Activated CD4-positive, CD25-positive, alpha-beta regulatory T cell (primary cell): ENCODE measurements around the gene RPS6KA5.
"Not testable (repeated sequence)": the region's sequence is repeated elsewhere in the genome, so short reads cannot be mapped to it uniquely, and the experiment has no call there.

Source experiments
- DNase-seq, 4 experiments: peaks; one replicate each; lab custom pipeline; 2025; lab: John Stamatoyannopoulos, UW

Gene RPS6KA5

DNA sequence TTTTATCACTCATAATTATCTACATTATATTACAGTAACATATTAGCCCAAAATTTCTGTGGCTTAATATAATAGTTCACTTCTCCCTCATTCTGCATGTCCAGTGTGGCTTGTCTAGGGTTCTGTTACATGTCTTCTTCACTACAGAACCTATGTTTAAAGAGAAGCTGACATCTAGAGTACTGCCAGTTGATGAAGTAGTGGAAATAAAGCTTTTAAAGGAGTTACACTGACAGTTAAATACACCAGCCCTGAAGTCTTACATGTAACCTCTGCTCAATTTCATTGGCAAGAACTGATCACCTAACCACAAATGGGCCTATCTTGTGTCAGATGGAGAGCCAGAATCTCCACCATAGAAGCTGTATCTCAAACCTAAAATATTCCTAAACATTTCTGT, 32.9 kb downstream of the RPS6KA5 start:
- DNase-seq, result no peak

GRCh38 chr14:91022622-91023028, 37.8 kb downstream of the RPS6KA5 start:
- not testable (repeated sequence) for DNase-seq

DNA sequence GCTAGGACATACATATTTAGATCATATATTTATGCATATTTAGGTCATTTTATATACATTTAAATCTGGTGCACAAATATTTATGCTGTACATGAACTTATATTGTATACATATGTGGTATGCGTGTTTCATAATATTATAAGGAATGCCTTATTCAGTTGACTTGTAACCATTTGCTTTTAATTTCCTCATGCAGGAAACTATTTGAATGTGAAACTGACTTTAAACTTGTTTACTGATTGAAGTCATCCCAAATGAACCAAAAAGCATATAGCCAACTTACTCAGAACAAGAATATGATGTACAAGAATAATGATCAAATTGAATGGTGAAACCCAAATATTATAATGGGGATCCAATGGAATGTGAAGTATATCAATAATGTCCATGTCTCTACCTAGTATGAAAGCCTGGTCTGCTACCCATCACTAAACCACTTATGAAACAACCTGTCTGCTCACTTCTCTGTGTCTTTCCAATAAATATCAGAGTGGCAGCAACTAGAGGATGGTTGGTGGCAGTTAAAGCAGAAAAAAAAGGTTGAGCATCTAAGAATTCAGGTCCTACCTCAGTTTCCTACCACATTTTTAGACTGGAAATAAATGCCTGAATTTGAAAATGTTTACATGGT, 38.3 kb downstream of the RPS6KA5 start:
- no peak for DNase-seq

DNA sequence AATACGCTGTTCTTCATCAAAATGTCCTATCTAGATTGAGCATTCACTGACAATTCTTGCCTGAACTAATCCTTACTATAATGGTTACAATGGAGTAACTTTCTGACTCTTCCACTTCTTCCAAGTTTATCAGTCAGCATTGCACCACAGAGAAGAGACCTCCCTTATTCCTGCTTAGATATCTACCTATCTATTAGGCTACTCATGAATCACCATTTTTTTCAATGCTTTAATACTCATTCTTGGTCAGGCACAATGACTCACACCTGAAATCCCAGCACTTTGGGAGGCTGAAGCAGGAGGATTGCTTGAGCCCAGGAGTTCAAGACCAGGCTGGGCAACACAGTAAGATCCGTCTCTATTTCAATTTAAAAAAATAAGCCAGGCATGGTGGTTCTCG, 39.3 kb downstream of the RPS6KA5 start:
- DNase-seq, result no peak

GRCh38 chr14:91019673-91020072, 40.8 kb downstream of the RPS6KA5 start:
- DNase-seq, result no peak

DNA sequence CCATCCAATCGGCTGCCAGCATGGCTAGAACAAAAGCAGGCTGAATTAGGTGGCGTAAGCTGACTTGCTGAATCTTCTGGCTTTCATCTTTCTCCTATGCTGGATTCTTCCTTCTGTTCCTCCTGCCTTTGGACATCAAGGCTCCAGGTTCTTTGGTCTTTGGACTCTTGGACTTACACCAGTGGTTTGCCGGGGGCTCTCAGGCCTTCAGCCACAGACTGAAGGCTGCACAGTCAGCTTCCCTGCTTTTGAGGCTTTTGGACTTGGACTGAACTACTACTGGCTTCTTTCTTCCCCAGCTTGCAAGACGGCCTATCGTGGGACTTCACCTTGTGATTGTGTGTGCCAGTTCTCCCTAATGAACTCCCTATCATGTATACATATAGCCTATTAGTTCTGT, 42.0 kb downstream of the RPS6KA5 start:
- no peak for DNase-seq

DNA sequence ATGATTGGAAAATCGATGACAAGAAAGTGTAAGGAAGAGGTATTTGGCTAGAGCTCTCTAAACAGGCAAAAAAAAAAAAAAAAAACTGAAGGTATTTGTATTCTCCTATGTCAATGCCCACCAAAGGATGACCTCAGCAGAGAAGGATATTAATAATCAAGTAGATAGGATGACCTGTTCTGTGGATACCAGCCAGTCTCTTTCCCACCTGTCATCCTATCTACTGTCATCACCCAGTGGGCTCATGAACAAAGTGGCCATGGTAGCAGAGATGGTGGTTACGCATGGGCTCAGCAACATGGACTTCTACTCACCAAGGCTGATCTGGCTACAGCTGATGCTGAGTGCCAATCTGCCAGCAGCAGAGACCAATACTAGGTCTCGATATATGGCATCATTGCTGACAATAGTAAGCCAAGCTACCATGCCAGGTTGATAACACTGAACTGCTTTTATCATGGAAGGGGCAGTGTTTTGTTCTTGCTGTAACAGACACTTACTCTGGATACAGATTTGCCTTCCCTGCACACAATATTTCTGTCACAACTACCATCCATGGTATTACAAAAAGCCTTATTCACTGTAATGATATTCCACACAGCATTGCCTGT, 43.5 kb downstream of the RPS6KA5 start:
- no peak for DNase-seq

GRCh38 chr14:91015435-91015834, 45.0 kb downstream of the RPS6KA5 start:
- no peak for DNase-seq

DNA sequence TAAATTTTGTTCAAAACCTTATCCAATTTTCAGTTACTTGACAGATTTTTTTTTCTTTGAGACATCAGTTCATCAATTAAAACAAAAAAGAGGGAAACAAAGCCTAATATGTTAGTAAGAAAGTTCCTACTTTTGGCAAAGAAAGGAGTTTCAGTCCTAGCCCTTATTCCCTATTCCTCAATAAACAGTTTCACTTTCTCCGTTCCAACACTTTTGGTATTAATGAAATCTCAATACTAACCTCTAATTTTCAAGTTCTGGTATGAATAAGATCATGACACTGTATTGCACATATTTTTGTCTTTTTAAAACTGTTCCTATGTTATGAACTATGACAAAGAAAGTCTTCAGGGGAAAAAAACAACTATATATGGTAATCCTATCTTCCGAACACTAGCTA, 48.4 kb downstream of the RPS6KA5 start:
- DNase-seq, result no peak

DNA sequence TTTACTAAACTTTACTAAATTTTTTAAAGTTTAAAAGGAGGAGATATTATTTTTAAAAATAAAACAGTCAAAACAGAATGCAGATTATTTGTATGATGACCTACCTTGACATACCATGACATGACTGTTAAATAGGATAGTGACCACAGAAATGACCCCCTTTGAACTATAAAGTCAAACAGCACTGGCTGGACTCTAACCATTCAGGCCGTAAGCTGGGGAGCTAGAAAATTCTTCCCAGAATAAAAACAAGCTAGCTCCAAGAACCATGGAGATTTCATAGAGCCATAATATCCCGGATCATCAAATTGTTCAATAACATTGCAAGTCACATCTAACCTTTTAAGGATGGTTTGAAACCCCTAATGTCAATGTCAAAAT, 50.3 kb downstream of the RPS6KA5 start:
- DNase-seq, result no peak

DNA sequence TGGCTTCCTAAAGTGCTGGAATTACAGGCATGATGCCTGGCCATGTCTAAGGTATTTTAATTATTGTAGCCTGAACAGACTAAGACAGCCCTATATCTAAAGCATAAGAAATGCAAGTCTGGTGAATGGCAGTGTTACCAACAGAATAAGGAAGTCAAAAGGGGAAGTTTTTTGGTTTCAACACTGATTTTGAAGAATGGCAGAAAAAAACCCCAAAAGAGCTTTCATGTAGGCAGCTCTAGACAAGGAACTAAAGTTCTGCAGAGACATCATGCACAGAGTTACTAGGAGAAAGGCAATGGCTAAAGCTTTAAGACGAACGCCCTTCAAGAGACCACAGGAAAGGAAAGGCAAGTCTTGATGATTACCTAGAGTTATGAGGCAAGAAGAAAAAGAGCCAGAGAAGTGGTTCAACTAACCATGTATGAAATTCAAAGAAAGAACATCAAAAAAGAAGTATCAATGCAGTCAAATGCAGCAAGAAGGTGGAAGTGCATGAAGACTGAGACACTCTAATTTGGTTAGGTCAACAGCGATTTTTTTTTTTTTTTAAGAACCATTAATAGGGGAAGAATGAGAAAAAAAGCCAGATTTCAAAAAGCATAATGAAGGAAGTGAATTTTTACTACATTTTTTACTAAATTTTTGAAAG, 50.8 kb downstream of the RPS6KA5 start:
- no peak for DNase-seq

DNA sequence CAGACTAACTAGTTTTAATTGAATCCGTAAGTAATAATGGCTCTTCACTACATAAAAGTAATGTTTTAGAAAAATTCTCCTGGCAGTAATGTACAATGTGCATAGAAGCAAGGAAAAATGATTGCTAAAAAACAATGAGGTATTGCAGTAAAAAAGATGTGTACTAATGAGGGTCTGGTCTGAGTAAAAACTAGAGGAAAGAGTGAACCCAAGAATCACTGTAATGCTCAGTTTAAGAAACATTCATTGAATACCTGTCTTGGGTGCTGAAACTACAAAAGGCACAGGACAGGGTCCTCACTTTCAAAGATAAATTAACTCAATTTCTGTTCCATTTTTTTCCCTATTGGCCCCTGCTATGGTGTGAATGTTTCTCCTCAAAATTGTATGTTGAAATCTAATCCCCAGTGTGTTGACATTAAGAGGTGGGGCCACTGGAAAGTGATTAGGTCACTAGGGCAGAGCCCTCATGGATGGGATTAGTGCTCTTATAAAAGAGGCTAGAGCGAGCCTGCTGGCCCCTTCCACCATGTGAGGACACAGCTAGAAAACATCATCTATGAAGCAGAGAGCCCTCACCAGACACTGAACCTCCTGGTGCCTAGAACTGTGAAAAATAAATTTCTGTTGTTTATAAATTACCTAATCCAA, 51.6 kb downstream of the RPS6KA5 start:
- no peak for DNase-seq

GRCh38 chr14:91005716-91006115, 54.7 kb downstream of the RPS6KA5 start:
- DNase-seq, result no peak

- DNase-seq, result no peak
Measured at GRCh38 chr14:91004987-91005386, 55.5 kb downstream of the RPS6KA5 start.

DNA sequence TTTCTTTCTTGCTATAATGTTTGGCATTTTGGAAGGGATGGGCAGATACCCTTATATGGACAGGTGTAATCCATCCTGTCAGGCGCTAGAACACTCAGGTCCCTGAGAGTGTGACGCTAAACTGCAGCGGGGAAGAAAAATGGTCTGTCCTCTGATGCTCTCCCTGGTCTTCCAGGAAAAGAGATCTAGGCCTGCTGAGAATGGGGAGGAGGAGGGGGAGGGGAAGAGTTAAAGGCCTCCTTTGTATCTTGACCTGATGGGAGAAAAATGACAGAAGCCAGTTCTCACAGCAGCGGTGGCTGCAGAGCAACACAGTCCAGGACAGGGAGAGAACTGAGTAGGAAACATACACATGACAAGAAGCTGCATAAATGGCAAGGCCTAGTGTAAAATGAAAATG, 61.1 kb downstream of the RPS6KA5 start:
- DNase-seq, result no peak

- DNase-seq, result no peak
Measured at GRCh38 chr14:90996967-90997366, 63.5 kb downstream of the RPS6KA5 start.

GRCh38 chr14:90995785-90996184, 64.7 kb downstream of the RPS6KA5 start:
- DNase-seq, result no peak

GRCh38 chr14:90993792-90994191, 66.6 kb downstream of the RPS6KA5 start:
- no peak for DNase-seq

DNA sequence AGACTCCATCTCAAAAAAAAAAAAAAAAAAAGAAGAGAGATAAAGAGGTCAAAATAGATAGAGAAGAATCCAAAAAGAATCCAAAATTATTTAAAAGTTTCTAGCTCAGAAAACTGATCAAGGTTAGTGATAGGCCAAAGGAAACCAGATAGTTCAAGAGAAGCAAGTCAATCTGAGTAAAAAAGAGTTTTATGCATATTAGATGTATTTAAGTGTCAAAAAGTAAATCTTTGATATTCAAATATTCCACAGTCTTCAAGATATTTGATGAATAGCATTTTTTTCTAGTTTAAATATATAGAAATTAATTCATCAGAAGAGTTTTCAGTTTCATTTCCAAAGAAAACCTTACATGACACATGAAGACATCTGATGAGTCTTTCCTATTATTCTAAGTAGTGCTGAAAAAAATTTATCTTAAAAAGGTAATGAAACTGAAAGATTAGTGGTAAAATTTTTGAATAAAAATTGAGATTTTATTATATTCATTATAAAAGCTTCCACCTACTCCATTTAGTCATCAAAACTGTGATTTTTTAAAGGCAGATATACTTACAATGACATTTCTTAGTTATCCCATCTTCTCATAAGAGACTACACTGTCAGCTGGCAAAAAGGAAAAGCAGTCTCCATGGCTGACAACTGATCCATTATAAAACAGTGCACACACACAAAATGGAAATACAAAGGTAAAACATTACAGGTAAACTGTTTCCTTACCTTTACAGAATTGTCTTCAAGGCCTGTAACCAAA, 68.6 kb downstream of the RPS6KA5 start:
- no peak for DNase-seq

DNA sequence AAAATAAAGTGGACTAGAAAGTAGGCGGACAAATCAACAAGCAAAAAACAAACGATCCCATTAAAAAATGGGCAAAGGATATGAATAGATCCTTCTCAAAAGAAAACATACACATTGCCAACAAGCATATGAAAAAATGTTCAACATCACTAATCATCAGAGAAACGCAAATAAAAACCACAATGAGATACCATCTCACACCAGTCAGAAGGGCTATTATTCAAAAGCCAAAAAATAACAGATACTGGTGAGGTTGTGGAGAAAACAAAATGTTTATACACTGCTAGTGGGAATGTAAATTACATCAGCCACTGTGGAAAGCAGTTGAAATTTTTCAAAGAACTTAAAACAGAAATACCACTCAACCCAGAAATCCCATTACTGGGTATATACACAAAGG, 70.3 kb downstream of the RPS6KA5 start:
- DNase-seq, result no peak

DNA sequence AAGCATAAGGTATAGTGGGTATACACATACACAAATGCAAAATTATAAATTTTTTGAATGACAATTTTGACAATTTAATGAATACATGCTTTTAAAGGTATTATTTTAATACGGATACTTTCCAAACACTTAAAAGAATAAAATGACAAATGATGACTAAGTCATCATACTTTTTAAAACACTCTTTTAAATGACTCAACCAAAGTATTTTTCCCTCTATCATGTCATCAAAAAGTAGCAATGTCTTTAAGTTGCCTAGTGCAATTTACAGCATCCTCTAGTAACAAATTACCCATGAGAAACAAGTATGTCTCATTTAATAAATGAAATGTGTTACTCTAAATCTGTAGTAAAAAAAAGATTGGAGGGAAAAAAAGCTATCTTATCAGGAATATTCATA, 73.3 kb downstream of the RPS6KA5 start:
- no peak for DNase-seq

GRCh38 chr14:90986510-90986909, 73.9 kb downstream of the RPS6KA5 start:
- no peak for DNase-seq
